ENCODE measurements around the gene LMO1.

LMO1 gene

DNA sequence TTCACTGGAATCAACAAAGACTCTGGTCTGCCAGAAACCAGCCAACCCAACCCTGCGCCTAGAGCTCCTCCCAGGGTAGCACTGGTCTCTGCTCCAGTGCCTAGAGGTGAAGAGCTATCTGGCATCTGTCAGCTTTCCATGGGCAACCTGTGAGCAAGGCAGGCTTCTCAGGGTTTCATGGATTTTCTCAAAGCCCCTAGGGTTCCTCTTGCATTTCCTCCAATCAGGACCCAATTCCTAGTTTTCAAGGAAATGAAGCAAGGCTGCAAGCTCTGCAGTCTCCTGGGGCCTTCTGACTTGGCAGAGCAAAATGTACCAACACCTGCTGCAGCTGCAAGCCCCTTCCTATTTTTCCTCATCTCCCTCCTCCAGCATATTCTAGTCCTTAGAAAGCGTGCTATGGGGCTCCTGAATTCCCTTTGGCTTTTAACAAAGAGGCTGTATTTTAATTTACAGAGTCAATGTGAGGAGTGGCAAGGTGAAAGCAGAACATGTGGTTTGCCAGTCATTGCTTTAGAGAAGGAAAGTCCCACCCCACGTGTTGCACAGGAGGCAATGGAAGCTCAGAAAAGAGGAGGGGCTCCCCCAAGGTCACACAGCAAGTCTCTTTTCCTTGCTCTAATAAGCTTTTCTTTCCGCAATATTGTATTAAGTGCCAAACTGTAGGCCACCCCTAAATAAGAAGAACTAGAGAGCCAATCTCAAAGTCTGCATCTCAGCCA, 61.9 kb downstream of the LMO1 start:
- no peak overlapping the region for H3K4me3 ChIP-seq (ENCODE audit: low read depth, low read length)
- no peaks in the 10 kb centered on the region for H3K9me3 ChIP-seq (ENCODE audit: control insufficient read depth, insufficient read depth, low read length)
- no peak overlapping the region for H3K9ac ChIP-seq (ENCODE audit: low read depth, low read length)
- H3K36me3 ChIP-seq (ENCODE audit: control insufficient read depth, insufficient read depth, low read length), result no peaks in the 10 kb centered on the region
- peaks cover 2% of the 10 kb centered on the region; the same call in 1 of the 2 replicates for H3K27me3 ChIP-seq (ENCODE audit: control insufficient read depth, insufficient read depth, low read length)
- H3K27ac ChIP-seq (ENCODE audit: low read depth, low read length), result no peak overlapping the region
- H3K4me1 ChIP-seq (ENCODE audit: control insufficient read depth, insufficient read depth, low read length), result peaks cover under 1% of the 10 kb centered on the region; the same call in 1 of the 2 replicates

DNA sequence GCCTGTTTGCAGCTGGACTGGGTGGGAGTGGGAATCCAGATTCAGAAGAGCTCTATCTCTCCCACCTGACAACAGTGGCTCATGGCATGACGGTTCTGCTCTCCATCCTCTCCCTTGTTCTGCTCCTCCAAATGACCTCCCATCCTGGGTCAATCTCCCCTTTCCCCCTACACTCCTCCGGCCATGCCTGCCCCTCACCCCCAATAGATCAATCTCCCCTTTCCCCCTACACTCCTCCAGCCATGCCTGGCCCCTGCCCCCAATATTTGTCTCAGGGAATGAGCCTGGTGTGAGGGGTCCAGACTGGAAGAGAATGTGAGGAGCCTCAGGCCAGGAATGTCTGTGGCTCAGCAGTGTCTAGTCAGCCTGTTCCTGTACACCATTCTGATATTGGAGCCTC, 64.0 kb downstream of the LMO1 start:
- Histone ChIP-seq H3K4me3 (ENCODE audit: low read depth, low read length) (no peak overlapping the region), H3K9me3 (ENCODE audit: control insufficient read depth, insufficient read depth, low read length) (no peaks in the 10 kb centered on the region), H3K36me3 (ENCODE audit: control insufficient read depth, insufficient read depth, low read length) (no peaks in the 10 kb centered on the region), H3K27me3 (ENCODE audit: control insufficient read depth, insufficient read depth, low read length) (peaks cover 13% of the 10 kb centered on the region), H3K4me1 (ENCODE audit: control insufficient read depth, insufficient read depth, low read length) (no peaks in the 10 kb centered on the region), H3K9ac (ENCODE audit: low read depth, low read length) (no peak overlapping the region), H3K27ac (ENCODE audit: low read depth, low read length) (no peak overlapping the region)

GRCh38 chr11:8196749-8197148, 66.9 kb downstream of the LMO1 start:
- no peaks in the 10 kb centered on the region for H3K36me3 ChIP-seq (ENCODE audit: control insufficient read depth, insufficient read depth, low read length)

GRCh38 chr11:8194956-8195355, 68.7 kb downstream of the LMO1 start:
- no peak overlapping the region for H3K4me3 ChIP-seq (ENCODE audit: low read depth, low read length)
- H3K9me3 ChIP-seq (ENCODE audit: control insufficient read depth, insufficient read depth, low read length), result no peaks in the 10 kb centered on the region
- H3K9ac ChIP-seq (ENCODE audit: low read depth, low read length), result no peak overlapping the region
- H3K36me3 ChIP-seq (ENCODE audit: control insufficient read depth, insufficient read depth, low read length), result no peaks in the 10 kb centered on the region
- peaks cover 13% of the 10 kb centered on the region for H3K27me3 ChIP-seq (ENCODE audit: control insufficient read depth, insufficient read depth, low read length)
- H3K4me1 ChIP-seq (ENCODE audit: control insufficient read depth, insufficient read depth, low read length), result no peaks in the 10 kb centered on the region
- no peak overlapping the region for H3K27ac ChIP-seq (ENCODE audit: low read depth, low read length)

More at GRCh38 chr11:8196749-8197148, 66.9 kb downstream of the LMO1 start:
- Histone ChIP-seq H3K27ac (ENCODE audit: low read depth, low read length) (no peak overlapping the region), H3K4me1 (ENCODE audit: control insufficient read depth, insufficient read depth, low read length) (no peaks in the 10 kb centered on the region), H3K4me3 (ENCODE audit: low read depth, low read length) (no peak overlapping the region), H3K27me3 (ENCODE audit: control insufficient read depth, insufficient read depth, low read length) (peaks cover 13% of the 10 kb centered on the region), H3K9me3 (ENCODE audit: control insufficient read depth, insufficient read depth, low read length) (no peaks in the 10 kb centered on the region), H3K9ac (ENCODE audit: low read depth, low read length) (no peak overlapping the region)

DNA sequence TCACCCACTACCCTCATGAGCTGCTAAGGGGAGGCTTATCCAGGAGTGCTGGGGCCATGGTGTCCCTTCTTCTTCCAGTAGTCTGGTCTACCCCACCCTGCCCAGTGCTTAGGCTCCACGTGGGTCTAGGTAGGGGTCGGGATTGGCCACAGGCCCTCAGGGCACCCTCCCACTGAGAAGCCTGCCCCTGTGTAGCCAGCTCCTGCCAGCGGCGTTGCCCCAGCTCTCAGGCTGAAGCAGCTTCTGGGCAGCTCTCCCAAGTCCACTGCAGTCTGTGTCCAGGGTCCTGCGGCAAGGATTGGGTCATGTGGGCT, 70.8 kb downstream of the LMO1 start:
- Histone ChIP-seq H3K27me3 (ENCODE audit: control insufficient read depth, insufficient read depth, low read length) (peaks cover 11% of the 10 kb centered on the region), H3K27ac (ENCODE audit: low read depth, low read length) (no peak overlapping the region), H3K4me3 (ENCODE audit: low read depth, low read length) (no peak overlapping the region), H3K9me3 (ENCODE audit: control insufficient read depth, insufficient read depth, low read length) (no peaks in the 10 kb centered on the region), H3K4me1 (ENCODE audit: control insufficient read depth, insufficient read depth, low read length) (no peaks in the 10 kb centered on the region), H3K9ac (ENCODE audit: low read depth, low read length) (no peak overlapping the region), H3K36me3 (ENCODE audit: control insufficient read depth, insufficient read depth, low read length) (no peaks in the 10 kb centered on the region)

GRCh38 chr11:8192016-8192895, 71.4 kb downstream of the LMO1 start:
- Histone ChIP-seq H3K36me3 (ENCODE audit: control insufficient read depth, insufficient read depth, low read length) (no peaks in the 10 kb centered on the region), H3K4me1 (ENCODE audit: control insufficient read depth, insufficient read depth, low read length) (no peaks in the 10 kb centered on the region), H3K9me3 (ENCODE audit: control insufficient read depth, insufficient read depth, low read length) (no peaks in the 10 kb centered on the region), H3K27ac (ENCODE audit: low read depth, low read length) (no peak overlapping the region), H3K27me3 (ENCODE audit: control insufficient read depth, insufficient read depth, low read length) (peaks cover 11% of the 10 kb centered on the region), H3K9ac (ENCODE audit: low read depth, low read length) (no peak overlapping the region), H3K4me3 (ENCODE audit: low read depth, low read length) (no peak overlapping the region)

GRCh38 chr11:8190431-8190830, 73.2 kb downstream of the LMO1 start:
- Histone ChIP-seq H3K4me3 (ENCODE audit: low read depth, low read length) (no peak overlapping the region), H3K9me3 (ENCODE audit: control insufficient read depth, insufficient read depth, low read length) (no peaks in the 10 kb centered on the region), H3K4me1 (ENCODE audit: control insufficient read depth, insufficient read depth, low read length) (no peaks in the 10 kb centered on the region), H3K27me3 (ENCODE audit: control insufficient read depth, insufficient read depth, low read length) (peaks cover 4% of the 10 kb centered on the region; the same call in 1 of the 2 replicates), H3K36me3 (ENCODE audit: control insufficient read depth, insufficient read depth, low read length) (no peaks in the 10 kb centered on the region), H3K9ac (ENCODE audit: low read depth, low read length) (no peak overlapping the region), H3K27ac (ENCODE audit: low read depth, low read length) (no peak overlapping the region)

- no peak overlapping the region for H3K4me3 ChIP-seq (ENCODE audit: low read depth, low read length)
- H3K27me3 ChIP-seq (ENCODE audit: control insufficient read depth, insufficient read depth, low read length), result no peaks in the 10 kb centered on the region
- no peak overlapping the region for H3K9ac ChIP-seq (ENCODE audit: low read depth, low read length)
- no peaks in the 10 kb centered on the region for H3K36me3 ChIP-seq (ENCODE audit: control insufficient read depth, insufficient read depth, low read length)
- 0 out of 2 replicates have a peak, but pooled peaks cover 4% of the 10 kb centered on the region for H3K9me3 ChIP-seq (ENCODE audit: control insufficient read depth, insufficient read depth, low read length)
- H3K4me1 ChIP-seq (ENCODE audit: control insufficient read depth, insufficient read depth, low read length), result no peaks in the 10 kb centered on the region
- H3K27ac ChIP-seq (ENCODE audit: low read depth, low read length), result no peak overlapping the region
These were observed 77.2 kb downstream of the LMO1 start for GRCh38 chr11:8186429-8186828.

DNA sequence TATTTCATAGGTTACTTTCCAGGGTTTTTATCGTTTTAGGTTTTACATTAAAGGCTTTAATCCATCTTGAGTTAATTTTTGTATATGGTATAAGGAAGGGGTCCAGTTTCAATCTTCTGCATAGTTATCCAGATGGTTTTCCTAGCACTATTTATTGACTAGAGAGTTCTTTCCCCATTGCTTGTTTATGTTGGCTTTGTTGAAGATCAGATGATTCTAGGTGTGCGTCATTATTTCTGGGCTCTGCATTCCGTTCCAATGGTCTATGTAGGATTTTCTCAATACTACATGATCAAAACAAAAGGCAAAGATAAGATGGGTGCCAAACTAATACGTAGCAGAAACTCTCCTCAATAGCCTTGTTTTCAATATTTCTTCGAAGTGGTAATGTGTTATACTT, 80.6 kb downstream of the LMO1 start:
- Histone ChIP-seq H3K4me3 (ENCODE audit: low read depth, low read length) (no peak overlapping the region), H3K36me3 (ENCODE audit: control insufficient read depth, insufficient read depth, low read length) (no peaks in the 10 kb centered on the region), H3K27me3 (ENCODE audit: control insufficient read depth, insufficient read depth, low read length) (peaks cover 4% of the 10 kb centered on the region; the same call in 1 of the 2 replicates), H3K27ac (ENCODE audit: low read depth, low read length) (no peak overlapping the region), H3K4me1 (ENCODE audit: control insufficient read depth, insufficient read depth, low read length) (peaks cover 2% of the 10 kb centered on the region; the same call in 1 of the 2 replicates), H3K9me3 (ENCODE audit: control insufficient read depth, insufficient read depth, low read length) (0 out of 2 replicates have a peak, but pooled peaks cover 4% of the 10 kb centered on the region), H3K9ac (ENCODE audit: low read depth, low read length) (no peak overlapping the region)

- Histone ChIP-seq H3K9me3 (ENCODE audit: control insufficient read depth, insufficient read depth, low read length) (0 out of 2 replicates have a peak, but pooled peaks cover 4% of the 10 kb centered on the region), H3K27ac (ENCODE audit: low read depth, low read length) (no peak overlapping the region), H3K27me3 (ENCODE audit: control insufficient read depth, insufficient read depth, low read length) (peaks cover 4% of the 10 kb centered on the region; the same call in 1 of the 2 replicates), H3K4me3 (ENCODE audit: low read depth, low read length) (no peak overlapping the region), H3K9ac (ENCODE audit: low read depth, low read length) (no peak overlapping the region), H3K36me3 (ENCODE audit: control insufficient read depth, insufficient read depth, low read length) (no peaks in the 10 kb centered on the region), H3K4me1 (ENCODE audit: control insufficient read depth, insufficient read depth, low read length) (peaks cover 2% of the 10 kb centered on the region; the same call in 1 of the 2 replicates)
These were observed 83.2 kb downstream of the LMO1 start for GRCh38 chr11:8180469-8180868.

DNA sequence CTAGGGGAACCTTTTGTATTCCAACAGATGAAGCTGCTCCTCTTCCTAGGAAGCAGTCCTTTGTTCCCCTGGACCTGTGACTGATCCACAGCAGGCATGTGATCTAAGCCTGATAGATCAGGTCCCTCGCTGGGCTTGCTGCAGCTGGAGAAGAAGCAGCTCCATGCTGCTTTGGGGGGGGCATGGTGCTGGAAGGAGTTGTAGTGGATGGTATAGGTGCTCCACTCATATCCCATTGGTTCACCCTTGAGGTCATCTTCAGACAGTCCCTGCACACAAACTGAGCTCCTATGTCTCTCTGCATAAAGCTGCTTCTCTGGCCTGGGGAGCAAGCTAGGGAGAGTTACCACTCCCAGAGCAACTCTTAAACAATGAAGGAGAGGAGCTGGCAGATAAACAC, 85.4 kb downstream of the LMO1 start:
- no peak overlapping the region for H3K9ac ChIP-seq (ENCODE audit: low read depth, low read length)
- no peak overlapping the region for H3K27ac ChIP-seq (ENCODE audit: low read depth, low read length)
- H3K4me3 ChIP-seq (ENCODE audit: low read depth, low read length), result no peak overlapping the region
- peaks cover 4% of the 10 kb centered on the region; the same call in 1 of the 2 replicates for H3K27me3 ChIP-seq (ENCODE audit: control insufficient read depth, insufficient read depth, low read length)
- H3K36me3 ChIP-seq (ENCODE audit: control insufficient read depth, insufficient read depth, low read length), result no peaks in the 10 kb centered on the region
- H3K4me1 ChIP-seq (ENCODE audit: control insufficient read depth, insufficient read depth, low read length), result peaks cover 2% of the 10 kb centered on the region; the same call in 1 of the 2 replicates
- no peaks in the 10 kb centered on the region for H3K9me3 ChIP-seq (ENCODE audit: control insufficient read depth, insufficient read depth, low read length)

All from HUES48 (cell line).